Stimulated activated naive CD4-positive, alpha-beta T cell treated with Interleukin-2 at 50 U/mL for 16 hours (primary cell): ENCODE measurements around the gene GPATCH8.
"Not testable (repeated sequence)": the region's sequence is repeated elsewhere in the genome, so short reads cannot be mapped to it uniquely, and the experiment has no call there.

Experiments
- DNase-seq: peaks from one replicate; lab custom pipeline; 2025; lab: John Stamatoyannopoulos, UW

Gene GPATCH8

DNA sequence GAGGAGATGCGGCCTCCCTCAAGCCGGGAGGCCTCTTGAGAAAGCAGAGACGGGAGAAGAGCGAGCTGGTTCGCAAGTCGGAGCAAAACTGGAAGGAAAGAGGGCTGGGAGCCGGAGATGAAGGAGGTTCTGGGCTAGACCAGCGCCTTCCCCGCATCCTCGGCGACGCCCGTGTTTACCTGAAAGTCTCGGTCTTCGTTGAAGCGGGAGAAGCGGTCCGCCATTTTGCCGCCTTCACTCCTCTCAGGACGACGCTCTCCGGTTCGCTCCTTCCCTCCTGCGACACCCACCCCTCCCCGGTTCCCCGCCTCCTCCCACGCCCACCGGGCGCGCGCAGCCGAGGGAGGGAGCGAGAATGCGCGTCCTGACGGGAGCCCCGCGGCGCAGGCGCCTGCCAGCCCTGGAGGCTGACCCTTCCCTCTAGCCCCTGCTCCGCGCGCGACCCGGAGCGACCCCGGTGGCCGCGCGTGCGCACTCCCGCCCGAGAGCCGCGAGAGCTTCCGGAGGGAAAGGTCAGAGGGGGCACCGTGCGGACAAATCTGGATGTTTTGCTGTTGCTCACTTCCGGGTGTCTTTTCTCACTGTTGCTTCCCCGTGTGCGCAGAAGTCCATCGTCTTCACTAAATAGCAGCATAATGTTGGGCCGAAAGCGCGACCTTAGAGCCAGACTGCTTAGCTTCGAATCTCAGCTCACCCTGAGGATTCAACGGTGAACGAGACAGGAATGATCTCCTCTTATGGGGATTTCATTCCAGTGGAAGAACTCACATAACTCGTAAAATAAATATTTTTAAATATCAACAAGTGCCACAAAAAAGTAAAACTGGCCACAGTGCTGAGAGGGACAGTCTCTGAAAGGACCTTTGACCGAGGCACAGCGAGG, at the start of gene GPATCH8:
GPATCH8 (minus strand) TSS at position 260 of the 883 bp plus-strand sequence; CDS start at position 224, 36 bp downstream.
- peak; percentile 88 for DNase-seq

DNA sequence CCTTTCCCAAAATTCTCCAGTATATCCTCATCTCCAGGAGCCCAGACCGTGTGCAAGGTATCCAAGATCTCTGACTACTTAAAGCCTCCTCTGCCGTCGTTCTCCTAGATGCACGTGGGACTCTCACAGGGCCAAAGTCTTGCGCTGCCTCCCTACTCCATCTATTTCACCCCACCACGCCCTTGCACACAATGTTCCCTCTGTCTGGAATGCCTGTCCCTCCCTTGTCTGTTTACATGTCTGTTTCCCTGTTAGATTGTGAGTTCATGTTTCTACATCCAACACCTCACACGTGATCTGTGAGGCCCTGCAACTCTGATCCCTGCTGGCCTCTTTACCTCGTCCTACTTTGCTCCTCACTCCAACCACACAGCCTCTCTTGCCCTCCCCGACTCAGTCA, 49.2 kb upstream of the GPATCH8 start:
- no peak for DNase-seq

DNA sequence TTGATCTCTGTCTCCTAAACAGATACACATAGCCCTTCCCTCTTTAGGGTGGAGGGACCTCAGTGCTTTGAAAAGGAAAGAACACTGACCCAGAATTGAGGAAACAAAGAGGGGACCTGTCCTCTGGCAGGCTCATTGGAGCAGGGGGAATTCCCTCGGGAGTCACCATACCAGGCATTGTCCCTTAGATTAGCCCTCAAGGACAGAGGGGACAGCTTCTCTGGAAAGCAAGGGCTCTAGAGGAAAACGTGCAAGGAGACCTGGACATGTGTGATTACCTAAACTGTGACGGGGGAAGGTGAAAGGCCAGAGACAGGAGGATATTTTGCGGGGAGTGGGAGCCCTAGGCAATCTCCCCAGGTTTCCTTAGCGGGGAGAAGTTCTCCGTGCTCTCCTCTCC, 46.5 kb upstream of the GPATCH8 start:
- no peak for DNase-seq

DNA sequence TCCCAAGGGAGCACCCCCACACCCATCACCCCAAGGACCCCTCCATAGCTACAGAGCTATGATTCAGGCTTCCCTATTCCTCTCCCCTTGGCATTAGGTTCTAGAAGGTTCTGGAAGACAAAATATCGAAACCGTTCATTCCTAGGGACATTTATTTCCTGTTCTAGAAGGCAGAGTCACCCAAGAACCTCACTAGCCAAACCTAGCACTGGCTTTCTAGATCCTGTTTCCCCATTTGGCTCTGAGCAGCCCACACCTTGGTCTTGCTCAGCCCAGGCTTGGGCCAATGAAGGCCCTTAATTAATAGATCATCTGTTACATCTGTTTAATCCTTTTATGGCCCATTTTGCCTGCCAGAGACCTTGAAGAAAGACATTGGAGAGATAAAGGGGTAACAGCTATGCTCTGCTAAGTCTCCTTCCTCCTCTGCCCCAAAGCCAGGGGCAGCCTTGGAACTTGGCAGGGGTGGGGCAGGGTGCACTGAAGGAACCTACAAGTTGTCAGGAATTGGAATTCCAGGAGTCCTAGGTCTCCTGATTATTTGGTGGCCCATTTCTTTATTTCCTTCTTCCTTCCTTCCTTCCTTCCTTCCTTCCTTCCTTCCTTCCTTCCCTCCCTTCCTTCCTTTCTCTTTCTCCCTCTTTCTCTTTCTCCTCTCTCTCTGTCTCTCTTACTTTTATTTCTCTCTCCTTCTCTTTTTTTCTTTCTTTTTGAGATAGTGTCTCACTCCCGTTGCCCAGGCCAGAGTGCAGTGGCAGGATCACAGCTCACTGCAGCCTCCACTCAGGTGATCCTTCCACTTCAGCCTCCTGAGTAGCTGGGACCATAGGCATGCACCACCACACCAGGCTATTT, 45.4 kb upstream of the GPATCH8 start:
- DNase-seq = no peak

DNA sequence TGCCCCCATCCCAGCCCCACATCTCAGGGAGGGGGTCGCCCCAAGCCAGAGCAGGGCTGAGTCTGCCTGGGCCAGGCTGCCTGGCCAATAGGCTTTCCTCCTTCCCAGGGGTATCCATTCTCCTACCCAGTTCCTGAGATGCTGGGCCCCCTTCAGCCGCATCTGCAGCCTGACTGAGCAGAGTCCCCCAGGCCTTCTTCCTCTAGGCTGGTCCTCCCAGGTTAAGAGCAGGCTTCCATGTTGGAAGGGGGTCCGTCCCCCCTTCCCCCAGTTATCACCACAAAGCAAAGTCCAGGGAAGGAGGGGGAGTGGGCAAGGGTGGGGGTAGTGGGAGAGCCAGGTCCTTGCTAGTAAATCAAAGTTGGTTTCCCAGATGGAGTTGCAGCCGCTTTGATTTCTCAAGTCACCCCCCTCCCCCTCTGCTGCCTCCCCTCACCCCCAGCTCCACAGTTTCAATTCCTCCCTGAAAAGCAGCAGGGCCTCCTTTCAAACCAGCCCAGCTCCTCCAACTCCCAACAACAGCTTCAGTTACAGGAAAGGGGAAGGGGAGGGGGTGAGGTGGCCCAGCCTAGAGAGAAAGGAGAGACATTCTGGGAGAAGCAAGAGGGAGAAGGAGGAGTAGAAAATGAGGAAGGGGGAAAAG, 44.5 kb upstream of the GPATCH8 start:
- no peak for DNase-seq

DNA sequence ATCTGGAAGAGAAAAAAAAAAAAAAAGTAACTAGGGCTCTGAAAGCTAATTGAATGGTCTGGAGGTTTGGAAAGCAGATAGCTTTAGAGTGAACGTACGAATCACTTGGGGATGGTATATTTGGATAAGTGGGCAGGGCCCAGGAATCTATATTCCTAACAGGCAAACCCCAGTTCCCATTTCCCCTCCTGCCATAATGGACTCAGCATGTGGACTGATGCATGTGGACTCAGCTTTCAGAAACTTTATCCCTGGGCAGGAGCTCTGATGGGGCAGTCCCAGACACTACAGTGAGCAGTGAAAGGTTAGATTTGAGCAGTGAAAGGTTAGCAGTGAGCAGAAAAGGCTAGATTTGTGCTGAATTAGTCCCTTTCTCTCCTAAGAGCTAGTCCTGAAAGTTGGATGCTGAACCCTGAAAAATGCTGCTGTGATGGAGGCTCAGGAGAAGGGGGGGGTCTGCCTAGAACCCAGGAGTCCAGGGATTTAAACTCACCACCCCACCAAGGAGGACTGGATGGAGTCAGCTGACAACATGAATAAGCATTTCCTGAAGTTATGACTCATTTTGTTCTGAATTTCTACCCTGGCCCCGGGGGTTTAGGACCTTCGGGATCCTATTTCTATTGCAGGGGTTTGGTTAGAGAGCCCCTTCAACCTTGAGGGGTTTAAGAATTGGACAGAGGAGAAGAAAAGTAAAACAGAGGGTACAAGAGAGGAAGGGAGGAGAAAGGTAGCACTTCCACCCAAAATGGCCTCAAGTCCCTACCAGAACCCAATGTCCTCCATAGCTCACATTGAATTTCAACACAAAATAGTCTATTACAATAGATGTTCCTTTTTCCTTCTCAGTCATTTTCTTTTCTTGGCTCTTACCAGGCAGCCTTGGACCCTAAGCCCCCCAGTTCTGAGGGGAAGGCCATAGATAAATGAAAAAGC, 43.7 kb upstream of the GPATCH8 start:
- DNase-seq = no peak

DNA sequence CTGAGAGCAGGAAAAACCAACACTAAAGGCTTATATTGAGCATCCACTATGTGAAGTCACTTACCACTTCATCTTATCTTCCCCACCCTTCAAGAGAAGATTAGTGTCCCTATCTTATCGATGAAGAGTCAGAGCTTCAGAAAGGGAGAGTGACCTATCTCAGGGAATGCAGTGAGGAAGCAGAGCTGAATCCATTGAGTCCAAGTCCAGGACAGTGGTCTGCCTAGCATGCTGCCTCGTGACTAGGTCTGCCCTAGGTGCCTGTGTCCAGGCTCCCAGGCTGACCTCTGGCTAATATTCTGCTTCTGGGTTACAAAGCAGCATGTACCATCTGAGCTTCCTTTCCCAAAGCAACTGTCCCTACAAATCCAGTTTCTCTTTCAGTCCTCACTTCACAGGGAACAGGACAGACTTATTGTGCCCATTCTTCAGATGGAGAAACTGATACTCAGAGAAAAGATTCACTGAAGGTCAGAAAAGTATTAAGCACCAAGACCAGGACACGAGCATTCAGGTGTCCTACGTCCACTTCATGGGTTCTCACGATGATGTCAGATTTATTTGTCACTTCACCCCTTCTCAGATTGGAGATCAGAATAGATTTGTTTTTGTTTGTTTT, 40.8 kb upstream of the GPATCH8 start:
- DNase-seq = no peak

DNA sequence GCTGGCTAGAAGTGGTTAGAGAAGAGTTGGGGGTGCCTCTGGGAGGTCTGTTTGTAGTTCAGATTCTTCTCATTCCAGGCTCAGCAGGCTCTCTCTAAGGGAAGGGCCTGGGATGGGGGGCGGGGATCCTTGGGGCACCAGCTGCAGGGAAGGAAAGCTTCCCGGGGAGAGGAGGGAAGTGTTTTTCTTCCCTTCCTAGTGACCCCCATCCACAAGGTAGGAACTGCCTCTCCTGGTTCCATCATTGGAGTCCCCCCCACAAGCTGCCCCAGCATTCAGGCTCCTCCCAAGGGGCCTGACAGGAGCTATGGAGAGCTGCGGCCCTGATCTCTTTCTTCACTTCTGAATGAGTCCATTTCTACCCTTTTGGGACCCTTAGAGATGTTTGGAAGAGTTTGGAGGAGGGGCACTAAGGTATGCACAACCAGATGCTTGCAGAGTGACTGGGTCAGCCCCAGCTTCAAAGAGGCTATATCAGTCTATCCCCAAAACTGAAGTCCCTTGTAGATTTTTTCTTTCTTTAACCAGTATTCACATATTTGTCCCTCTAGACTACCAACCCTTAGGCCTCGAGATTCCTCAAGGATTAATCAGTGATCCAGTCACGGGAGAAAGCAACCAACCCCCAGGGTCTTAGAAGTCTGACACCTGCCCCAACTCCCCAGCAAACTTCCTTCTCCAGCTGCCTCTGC, 40.2 kb upstream of the GPATCH8 start:
- DNase-seq = no peak

DNA sequence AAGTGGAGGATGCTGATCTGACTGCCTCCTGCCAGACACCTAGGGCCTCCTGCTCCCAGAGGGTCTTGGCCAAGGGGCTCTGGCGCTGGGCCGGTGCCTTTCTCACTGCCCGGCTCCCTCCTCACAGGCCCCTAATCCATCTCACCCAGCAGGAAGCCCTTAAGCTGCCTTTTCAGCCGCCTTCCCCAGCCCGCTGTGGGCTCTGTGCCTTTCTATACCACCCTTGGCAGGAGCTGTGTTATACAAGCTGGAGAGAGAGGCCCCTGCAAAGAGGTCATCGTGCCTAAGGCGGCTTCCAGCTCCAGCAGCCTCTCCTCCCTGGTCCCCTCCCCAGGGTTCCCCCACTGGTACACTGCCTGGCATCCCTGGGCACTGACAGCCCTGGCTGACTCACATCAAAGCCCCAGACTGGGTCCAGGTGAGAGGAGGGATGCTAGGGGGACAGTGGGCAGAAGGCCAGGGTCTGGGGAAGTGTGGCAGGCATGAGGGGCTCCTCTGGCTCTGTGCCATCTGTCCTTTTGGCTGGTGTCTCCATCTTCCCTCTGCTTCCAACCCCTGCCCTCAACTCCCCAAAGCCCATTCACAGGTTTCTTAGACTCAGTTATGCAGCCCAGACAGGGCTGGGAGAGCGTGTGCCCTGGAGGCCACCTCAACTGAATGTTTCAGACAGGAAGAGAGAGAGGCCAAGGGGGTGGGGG, 38.8 kb upstream of the GPATCH8 start:
- DNase-seq = no peak

DNA sequence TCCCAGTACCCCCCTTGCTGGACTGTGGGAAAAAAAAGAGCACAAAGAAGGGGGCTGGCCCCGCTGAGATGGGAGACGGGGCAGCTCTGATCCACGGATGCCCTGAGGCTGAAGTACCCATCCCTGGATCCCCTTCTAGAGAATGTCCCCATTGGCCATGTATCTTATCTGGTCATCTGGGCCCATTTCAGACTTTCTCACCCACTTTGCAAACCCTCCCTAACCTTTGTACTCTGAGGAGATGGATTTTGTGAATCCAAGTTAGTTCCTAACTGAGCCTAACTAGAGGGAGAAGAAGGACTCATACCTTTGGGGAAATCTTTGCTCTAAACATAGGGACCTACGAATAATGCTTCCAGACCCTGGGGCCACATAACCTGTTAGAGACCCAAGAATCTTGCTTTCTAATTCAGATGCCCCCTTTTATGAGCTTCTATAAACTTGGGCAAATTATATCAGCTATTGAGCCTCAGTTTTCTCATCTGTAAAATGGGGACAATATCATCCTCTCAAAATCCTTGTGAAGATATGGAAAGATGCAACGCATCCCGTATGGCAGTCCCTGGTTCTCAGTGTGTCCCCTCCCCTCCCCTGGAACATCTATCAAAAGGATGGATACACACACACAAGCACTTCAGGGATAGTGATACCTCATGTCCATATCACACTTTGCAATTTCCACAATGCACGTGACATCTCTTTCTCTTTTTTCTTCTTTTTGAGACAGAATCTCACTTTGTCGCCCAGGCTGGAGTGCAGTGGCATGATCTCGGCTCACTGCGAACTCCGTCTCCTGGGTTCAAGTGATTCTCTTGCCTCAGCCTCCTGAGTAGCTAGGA, 37.3 kb upstream of the GPATCH8 start:
- no peak for DNase-seq

DNA sequence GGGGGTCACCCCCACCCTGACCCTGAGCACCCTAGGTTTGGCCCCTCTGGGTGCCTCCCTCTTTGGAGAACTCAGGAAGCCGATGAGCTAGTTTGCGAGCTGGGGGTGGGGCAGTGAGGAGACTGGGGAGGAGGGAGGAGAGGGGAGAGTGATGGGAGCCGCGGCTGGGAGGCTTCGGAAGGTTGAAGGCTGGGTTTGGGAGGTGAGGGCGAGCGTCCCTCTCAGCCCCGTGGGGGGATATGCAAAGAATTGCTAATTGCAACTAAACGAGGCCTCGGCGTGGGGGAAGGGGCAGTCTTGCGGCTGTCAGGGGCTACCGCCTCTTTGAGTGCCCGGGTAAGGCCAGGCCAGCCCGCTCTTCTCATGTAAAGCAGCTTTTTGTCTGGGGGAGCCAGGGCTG, 36.5 kb upstream of the GPATCH8 start:
- no peak for DNase-seq

DNA sequence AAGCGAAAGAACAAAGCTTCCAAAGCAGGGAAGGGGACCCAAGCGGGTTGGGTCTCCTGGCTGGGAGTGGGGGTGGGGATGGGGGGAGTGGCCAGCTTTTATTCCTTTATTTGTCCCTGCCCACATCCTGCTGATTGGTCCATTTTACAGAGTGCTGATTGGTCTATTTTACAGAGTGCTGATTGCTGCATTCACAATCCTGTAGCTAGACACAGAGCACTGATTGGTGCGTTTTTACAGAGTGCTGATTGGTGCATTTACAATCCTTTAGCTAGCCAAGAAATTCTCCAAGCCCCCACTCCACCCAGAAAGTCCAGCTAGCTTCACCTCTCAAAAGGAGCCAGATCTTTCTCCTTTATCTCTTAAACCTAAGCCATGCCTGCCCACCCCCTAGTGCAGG, 34.7 kb upstream of the GPATCH8 start:
- DNase-seq = not testable (repeated sequence)

DNA sequence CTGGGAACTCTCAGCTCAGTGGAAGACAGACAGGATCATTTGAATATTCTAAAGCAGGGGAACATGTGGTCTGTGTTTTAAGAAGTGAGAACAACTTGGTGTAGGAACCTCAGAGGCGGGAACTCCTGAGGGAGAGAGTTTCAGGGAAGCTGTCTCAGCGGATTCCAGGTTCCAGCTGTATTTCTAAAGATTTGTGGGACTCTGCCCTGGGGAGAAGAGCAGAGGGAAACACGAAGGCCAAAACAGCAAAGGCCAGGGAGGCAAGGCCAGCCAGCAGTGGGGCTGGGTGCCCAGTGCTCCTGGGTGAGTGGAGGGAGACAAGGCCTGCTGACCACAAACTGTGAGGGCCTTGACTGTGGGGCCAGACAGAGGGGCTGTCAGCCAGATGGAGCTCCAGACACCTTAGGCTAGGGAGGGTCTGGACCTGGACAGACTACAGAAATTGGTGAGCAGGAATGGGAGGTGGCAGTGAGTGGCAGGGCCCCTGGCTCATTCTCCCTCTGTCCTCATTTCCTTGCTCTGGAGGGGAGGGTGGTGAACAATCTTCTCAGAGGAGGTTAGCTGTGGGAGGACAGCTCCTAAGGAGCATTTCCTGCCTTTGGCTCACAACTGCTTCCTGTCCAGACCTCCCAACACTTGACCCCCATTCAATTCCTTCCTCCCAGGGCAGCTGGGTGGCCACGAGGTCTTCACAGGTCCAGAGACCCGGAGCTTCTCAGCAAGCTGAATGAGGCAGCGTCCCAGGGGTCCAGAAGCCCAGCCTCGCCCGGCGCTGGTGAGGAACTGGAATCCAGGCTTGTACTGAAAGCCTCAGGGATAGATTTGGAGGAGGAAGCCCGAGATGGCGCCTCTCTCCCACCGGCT, 33.1 kb upstream of the GPATCH8 start:
- no peak for DNase-seq

DNA sequence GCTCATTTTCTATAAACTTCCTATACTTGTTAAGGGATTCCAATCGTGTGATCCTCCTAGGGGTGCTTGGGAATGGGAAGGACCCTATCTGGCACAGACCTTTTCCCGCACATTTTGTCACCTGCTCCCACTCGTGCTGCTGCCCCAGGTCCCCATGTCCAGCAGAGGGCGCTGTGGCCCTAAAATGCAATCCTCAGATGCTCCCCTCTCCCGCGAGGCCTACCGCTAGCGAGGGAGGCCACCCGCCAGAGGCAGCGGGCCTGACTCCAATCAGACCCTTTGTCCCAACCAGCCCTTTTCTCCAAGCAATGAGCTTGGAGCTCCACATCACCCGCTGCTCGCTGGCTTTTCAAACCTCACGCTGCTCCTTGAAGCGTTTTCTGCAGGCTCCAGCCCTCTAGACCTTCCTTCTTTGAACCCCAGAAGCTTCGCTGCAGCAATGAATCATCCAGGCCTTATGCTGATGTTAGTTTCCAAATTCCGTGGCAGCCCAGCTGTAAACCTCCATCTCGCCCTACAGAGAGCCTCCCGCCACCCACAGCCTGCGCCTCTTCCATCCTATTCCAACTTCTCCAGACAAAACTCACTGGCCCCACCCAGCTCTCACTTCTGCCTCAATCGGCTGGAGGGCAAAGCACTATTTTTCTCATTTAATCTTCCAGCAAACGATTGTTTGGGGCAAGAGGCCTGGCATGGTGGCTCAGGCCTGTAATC, 30.5 kb upstream of the GPATCH8 start:
- DNase-seq = peak; percentile 83

DNA sequence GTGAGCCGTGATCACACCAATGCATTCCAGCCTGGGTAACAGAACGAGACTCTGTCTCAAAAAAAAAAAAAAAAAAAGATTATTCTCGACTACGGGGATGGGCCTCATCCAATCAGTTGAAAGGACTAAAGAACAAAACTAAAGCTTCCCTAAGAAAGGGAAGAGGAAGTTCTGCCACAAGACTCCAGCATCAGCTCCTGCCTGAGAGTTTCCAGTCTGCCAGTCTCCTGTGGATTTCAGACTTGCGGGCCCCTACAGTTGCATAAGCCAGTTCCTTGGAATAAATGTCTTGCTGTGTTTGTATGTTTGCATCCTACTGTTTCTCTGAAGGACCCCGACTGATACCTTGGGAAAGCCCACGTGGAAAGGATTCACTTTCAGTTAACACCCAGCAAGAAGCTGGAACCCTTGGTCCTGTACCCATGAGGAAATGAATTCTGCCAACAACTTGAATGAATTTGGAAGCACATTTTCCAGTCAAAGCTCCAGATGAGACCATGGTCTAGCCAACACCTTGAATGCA, 27.8 kb upstream of the GPATCH8 start:
- DNase-seq = no peak

DNA sequence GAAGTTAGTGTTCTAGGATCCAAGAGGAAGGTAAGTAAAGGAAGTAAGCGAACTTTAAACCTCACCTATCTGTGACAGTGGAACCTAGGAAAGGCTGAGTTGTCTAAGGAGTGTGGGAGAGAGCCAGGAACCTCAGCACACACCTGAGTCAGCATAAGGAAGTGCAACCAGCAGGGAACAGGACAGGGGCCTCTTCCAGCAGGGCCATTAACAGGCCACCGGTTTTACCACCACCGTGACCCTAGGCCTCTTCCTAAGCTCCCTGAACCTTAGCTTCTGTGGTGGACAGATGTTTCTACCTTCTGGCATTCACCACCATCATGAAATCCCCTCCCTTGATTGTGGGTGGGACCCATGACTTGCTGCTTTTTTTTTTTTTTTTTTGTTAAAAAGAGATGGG, 26.7 kb upstream of the GPATCH8 start:
- no peak for DNase-seq

DNA sequence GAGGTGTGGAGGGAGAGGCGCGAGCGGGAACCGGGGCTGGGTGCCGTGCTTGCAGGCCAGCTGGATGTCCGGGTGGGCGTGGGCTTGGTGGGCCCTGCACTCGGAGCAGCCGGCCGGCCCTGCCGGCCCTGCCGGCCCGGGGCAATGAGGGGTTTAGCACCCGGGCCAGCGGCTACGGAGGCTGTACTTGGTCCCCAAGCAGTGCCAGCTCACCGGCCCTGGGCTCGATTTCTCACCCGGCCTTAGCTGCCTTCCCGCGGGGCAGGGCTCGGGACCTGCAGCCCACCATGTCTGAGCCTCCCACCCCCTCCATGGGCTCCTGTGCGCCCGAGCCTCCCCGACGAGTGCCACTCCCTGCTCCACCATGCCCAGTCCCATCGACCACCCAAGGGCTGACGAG, 24.7 kb upstream of the GPATCH8 start:
- no peak for DNase-seq
